Suprapubic skin (tissue), 4 donors: Measurements from ENCODE around the gene TCHH.

Experiments
- CTCF ChIP-seq, 2 donors: fragments of 200-600 bp in 1 of 2; fragments of 450-650 bp in 1 of 2; sonication (generic) in 1 of 2; IDR thresholded peaks; one replicate each; pipeline ENCODE4 v1.5.1; 2016 to 2019; ENCODE audit warnings: antibody characterized with exemption in 2 of 2, mild to moderate bottlenecking in 1 of 2, moderate library complexity in 1 of 2
- EP300 ChIP-seq: sonication (generic); formaldehyde crosslinking; IDR thresholded peaks from one replicate; pipeline ENCODE4 v1.6.1; 2017; ENCODE audit warnings: antibody characterized with exemption
- POLR2A ChIP-seq, 2 donors: fragments of 450-650 bp; IDR thresholded peaks; one replicate each; pipeline ENCODE4 v1.6.1; 2017; ENCODE audit warnings: antibody characterized with exemption in 2 of 2, mild to moderate bottlenecking in 2 of 2, moderate library complexity in 2 of 2
- POLR2AphosphoS5 ChIP-seq, 3 donors: sonication (generic); formaldehyde crosslinking; IDR thresholded peaks; one replicate each; pipeline ENCODE4 v1.6.1; 2017; ENCODE audit warnings: antibody characterized with exemption in 3 of 3

- no peak for TF ChIP-seq POLR2AphosphoS5 (IDR thresholded peaks at IDR 0.05)
- TF ChIP-seq POLR2A (IDR thresholded peaks at IDR 0.05): no peak
- no peak for TF ChIP-seq EP300
- no peak for TF ChIP-seq CTCF (IDR thresholded peaks at IDR 0.05)
Observed at GRCh38 chr1:152143150-152143887, 28.1 kb upstream of the TCHH start.
